Effector memory CD4-positive, alpha-beta T cell (primary cell): ENCODE data around the gene CCDC57.
A peak's percentile ranks its signal among the peaks of the same experiment; 100 is the strongest.

Experiments
- DNase-seq, 3 donors: peaks; one replicate each; pipeline ENCODE4 v3.0.0-alpha.2; 2020
- H3K27ac ChIP-seq: 2 replicates; pipeline ENCODE4 v1.7.0; 2013; ENCODE audit warnings: mild to moderate bottlenecking, low read length, moderate library complexity; ENCODE audit not compliant: insufficient read depth, poor library complexity, severe bottlenecking
- H3K27me3 ChIP-seq: replicated peaks from 2 replicates; pipeline ENCODE4 v1.7.0; 2013; ENCODE audit warnings: mild to moderate bottlenecking, low read length; ENCODE audit not compliant: insufficient read depth, control insufficient read depth, poor library complexity, severe bottlenecking
- H3K36me3 ChIP-seq: 2 replicates; pipeline ENCODE4 v1.7.0; 2013; ENCODE audit warnings: mild to moderate bottlenecking, low read length, moderate library complexity; ENCODE audit not compliant: control insufficient read depth, insufficient read depth
- H3K4me1 ChIP-seq: 2 replicates; pipeline ENCODE4 v1.7.0; 2013; ENCODE audit warnings: low read length, mild to moderate bottlenecking; ENCODE audit not compliant: control insufficient read depth, insufficient read depth, poor library complexity, severe bottlenecking
- H3K4me3 ChIP-seq: 2 replicates; pipeline ENCODE4 v1.7.0; 2013; ENCODE audit warnings: low read length, low read depth, mild to moderate bottlenecking; ENCODE audit not compliant: insufficient read depth, poor library complexity, severe bottlenecking
- H3K9me3 ChIP-seq: 2 replicates; pipeline ENCODE4 v1.7.0; 2013; ENCODE audit warnings: mild to moderate bottlenecking, low read length, moderate library complexity; ENCODE audit not compliant: control insufficient read depth

Gene CCDC57

DNA sequence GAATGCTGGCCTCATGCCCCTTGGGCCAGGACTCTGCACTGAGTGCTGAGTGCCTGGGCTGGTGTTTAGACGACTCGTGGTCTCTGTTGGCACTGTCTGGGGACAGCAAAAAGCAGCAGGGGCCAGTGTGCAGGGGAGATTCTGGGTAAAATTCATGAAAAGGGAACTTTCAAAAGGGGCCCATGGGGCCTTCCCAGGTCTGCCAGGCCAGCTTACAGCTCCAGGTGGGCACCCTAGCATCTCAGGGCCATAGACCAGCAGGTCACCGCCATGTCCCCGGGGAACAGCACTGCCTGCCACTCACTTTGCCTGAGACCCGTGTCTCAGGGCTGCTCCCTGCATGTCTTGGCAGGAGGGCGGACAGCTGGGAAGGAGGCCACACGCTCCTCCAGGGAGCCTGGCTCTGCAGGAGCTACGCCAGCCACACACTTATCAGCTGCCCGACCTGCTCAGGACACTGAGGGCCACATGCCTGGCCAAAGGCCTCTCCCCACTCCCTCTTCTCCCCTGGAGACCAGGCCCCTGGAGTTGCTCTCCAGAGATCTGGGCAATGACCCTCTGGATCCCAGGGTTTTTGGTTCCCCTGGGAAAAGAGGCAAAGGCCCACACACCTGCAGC is 105.8 kb downstream of the CCDC57 start:
- Histone ChIP-seq H3K4me1 (peaks cover 27% of the 10 kb centered on the region), H3K27ac (peak overlapping the region; percentile 76), H3K27me3 (no peaks in the 10 kb centered on the region), H3K4me3 (peak overlapping the region; percentile 64), H3K36me3 (no peaks in the 10 kb centered on the region), H3K9me3 (no peaks in the 10 kb centered on the region)
- no peak for DNase-seq

DNA sequence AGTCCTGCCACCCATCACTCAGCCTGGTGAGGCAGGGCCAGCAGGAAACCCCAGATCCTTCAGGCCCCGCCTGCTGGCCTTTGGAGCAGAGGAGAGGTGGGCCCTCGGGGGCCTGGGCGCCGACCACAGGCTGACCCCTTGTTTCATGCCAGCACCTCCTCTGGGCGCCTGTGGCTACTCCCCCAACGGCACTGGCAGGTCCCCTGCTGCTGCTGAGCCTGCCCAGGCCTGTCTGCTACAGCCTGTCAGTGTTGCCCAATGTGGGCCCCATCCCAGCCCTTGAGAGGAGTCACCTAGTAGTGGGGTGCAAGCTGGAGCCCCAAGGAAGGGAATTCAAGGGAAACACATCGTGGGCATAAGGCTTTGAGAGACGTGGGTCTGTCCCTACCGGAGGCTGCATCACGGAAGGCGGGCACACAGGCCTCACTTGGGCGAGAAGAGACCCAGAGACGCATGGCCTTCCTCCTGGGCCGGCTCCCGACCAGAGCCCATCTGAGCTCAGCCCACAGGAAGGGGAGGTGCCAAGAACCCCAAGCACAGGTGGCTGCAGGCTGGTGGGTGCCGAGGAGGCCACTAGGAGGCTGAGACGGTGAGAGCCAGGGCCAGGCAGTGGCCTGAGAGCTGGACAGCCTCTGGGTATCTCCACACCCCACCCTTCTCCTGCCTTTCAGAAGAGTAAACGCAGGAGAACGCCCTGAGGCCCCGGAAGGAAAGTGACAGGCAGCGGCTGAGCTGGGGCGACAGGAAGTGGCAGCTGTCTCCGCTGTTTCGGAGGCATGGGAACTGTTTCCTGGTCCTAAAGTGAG is 106.6 kb downstream of the CCDC57 start:
- Histone ChIP-seq H3K27me3 (no peaks in the 10 kb centered on the region), H3K4me3 (peak overlapping the region; percentile 64), H3K36me3 (no peaks in the 10 kb centered on the region), H3K4me1 (peaks cover 27% of the 10 kb centered on the region), H3K9me3 (no peaks in the 10 kb centered on the region), H3K27ac (peak overlapping the region; percentile 76)
- DNase-seq: peak; percentile 27 to 48 (median 33)

DNA sequence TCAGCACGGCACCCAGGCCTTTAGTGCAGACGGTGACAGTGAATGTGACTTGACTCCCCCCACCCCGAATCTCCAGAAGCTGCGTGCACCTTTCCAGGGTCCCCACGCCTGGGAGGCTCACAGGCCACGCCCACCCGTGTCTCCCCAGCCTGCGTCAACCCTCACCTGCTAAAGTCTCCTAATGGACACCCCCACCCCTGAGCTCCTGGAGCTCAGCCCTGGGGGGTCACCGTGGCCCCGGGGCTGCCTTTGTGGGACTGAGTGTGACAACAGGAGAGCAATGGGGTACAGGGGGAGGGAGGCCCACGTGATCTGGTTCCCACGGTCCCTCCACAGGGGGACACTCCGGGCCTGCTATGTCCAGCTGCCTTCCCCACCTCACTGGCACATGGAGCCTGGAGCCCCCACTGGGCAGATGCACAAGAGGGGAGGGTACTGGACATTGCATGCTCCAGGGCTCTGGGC is 107.2 kb downstream of the CCDC57 start:
- H3K27ac ChIP-seq: peak overlapping the region; percentile 76

DNA sequence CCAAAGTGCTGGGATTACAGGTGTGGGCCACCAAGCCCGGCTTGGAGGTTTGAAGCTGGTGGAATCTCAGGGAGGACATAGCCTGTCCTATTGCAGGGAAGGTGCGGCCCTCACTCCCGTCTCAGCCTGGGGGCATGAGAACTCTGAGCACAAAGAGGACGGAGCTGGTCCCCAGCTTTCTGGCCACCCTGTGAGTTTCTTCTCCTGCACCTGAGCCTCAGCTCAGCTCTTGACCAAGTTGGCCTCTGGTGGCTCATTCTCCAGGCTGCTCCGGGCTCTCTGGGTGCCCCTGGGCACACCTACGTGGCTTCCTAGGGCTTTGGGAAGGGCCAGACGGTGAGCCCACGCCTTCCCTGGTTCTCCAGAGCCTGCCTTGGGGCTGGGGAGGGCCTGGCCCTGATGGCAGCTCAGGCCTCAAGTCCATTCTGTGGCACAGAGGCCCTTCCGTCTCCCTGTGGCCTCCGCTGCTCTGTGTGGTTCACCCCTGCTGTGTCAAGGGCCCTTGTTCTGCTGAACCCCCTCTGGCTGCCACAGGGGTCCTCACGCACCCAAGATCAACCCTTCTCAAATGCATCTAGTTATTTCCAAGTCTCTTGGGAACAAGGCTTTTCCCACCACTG is 107.7 kb downstream of the CCDC57 start:
- no peak for DNase-seq
- Histone ChIP-seq H3K27me3 (no peaks in the 10 kb centered on the region), H3K4me3 (no peak overlapping the region), H3K9me3 (no peaks in the 10 kb centered on the region), H3K36me3 (no peaks in the 10 kb centered on the region), H3K27ac (no peak overlapping the region), H3K4me1 (peaks cover 27% of the 10 kb centered on the region)

More for the DNA sequence above, 107.2 kb downstream of the CCDC57 start:
- H3K4me1 ChIP-seq: peaks cover 27% of the 10 kb centered on the region
- DNase-seq: no peak
- no peaks in the 10 kb centered on the region for H3K27me3 ChIP-seq
- no peaks in the 10 kb centered on the region for H3K9me3 ChIP-seq
- H3K4me3 ChIP-seq: peak overlapping the region; percentile 64
- no peaks in the 10 kb centered on the region for H3K36me3 ChIP-seq

DNA sequence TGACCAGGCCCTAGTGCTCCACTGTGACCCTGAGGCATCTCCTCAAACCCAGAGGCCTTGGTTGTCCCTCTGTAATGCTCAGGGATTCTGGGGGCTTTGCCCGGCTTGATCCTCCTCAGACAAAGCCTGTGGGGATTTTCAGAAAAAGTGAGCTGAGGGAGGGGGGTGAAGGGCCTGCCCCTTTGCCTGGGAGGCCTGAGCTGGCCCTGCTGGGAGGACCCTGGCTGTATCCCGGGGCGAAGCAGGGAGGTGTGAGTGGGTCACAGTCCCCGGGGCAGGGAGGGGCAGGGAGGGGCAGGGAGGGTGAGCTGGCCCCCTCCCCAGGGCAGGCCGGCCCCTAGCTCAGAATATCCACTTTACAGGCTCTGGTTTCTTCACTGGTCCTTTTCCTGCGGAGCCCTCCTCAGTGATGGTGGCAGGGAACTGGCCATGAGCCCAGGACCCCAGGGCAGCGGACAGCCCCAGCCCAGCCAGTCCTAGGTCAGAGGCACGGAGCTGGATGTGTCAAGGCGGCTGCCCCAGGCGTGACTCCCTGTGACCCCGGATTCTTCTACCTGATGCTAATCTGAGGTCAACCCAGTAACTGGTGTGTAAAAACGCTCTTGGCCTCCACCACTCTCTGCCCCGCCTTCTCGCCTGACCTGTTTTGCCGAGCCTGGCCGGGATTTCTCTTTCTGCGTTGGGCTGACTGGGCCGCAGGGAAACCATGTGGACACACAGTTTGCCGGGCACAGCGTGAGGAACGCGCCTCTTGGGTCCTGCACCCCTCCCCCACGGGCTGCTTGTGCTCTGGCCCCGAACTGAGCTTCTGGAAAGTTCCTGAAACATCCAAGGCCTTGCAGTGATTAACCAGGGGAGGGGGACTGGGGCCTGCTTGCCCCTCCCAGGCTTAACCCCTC is 108.8 kb downstream of the CCDC57 start:
- DNase-seq: no peak
- H3K27ac ChIP-seq: no peak overlapping the region
- no peaks in the 10 kb centered on the region for H3K36me3 ChIP-seq
- no peak overlapping the region for H3K4me3 ChIP-seq
- H3K9me3 ChIP-seq: no peaks in the 10 kb centered on the region
- H3K4me1 ChIP-seq: peaks cover 36% of the 10 kb centered on the region
- H3K27me3 ChIP-seq: no peaks in the 10 kb centered on the region

DNA sequence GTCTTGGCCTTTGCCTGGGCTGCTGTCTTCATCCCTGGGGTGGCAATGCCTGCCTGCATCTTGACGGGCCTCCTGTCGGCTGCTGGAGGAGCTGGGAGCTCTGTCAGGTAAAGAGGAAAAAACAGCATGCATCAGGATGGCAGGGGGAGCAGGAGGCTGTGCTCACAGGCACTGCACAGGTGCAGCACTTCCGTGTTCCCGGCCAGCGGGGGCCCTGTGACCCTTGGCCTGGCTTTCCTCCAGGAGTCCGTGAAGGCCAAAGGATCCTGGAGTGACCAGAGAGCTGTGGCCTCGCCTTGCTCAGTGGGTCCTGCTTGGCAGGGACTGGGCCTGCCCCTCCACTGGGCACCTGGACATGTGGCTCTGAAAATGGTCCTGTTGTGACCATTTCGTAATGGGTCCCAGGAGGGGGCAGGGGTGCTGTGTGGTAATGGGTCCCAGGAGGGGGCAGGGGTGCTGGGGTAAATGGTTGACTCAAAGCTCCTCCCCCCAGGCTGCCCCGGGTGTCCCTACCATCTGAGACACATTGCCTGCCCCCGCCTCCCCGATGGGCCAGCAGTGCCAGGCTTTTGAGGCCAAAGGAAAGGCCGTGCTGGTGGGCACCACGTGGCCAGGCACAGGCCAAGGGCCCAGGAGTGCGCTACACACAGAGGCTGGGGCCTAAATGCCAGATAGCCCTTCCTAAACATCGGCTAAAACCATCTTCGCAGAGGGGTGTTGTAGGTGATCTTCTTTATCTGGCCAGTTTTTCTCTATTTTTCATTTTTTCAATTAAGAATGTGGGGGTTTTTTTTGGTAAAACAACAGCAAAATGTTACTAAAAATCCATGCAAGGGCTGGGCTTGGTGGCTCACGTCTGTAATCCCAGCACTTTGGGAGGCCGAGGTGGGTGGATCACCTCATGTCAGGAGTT is 110.6 kb downstream of the CCDC57 start:
- Histone ChIP-seq H3K27ac (no peak overlapping the region), H3K36me3 (no peaks in the 10 kb centered on the region), H3K9me3 (no peaks in the 10 kb centered on the region), H3K27me3 (no peaks in the 10 kb centered on the region), H3K4me1 (peaks cover 31% of the 10 kb centered on the region), H3K4me3 (no peak overlapping the region)
- DNase-seq: no peak

DNA sequence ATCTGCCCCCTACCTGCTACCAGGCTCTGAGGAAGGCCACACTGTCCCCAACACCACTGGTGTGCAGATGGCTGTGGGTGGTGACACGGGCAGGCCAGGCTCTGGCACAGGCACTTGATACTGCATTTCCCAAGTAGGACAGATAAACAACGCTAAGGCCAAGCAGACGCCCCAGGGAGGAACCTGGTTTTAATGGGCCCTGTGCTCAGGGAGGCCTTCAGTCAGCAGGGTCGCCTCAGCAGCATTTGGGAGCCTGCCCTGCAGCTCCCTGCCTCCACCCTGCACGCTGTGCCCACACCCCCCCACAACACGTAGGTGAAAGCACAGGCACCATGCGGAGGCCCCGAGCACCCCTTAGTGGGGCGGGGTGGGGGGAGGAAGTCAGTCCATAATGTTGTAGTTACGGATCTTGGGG is 111.3 kb downstream of the CCDC57 start:
- DNase-seq: no peak

DNA sequence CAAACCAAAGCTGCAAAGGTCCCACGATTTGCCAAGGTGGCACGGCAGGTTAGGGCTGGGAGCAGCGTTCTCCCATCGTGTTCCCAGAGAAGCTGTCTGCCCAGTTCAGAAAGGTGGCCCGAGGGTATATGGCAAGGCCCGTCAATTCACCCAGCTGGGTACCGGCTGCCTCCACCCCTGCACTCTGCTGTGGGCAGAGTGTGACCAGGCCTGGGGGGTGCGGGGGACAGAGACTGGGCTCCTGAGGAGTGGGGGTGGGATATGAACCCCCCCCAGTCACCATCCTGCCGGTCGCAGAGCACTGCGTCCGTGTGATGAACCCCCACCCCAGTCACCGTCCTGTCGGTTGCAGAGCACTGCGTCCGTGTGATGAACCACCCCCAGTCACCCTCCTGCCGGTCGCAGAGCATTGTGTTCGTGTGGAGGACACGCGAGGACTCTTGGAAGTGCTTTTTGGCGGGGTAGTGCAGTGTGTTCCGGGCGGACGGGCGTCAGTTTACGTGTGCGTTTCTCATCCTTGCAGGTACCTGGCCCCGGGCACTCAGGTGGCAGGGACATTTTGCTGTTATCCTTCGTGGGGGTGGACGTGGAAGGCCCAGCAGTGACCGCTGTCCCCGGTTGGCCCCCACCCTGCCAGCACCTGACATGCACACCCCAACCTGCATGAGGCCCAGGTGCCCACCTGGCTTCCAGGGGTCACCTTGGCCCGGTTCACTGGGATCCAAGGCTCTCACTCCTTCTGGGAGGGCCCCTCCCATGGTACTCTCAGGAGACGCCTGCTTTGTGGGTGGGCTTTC is 111.9 kb downstream of the CCDC57 start:
- Histone ChIP-seq H3K4me1 (peaks cover 23% of the 10 kb centered on the region), H3K27me3 (no peaks in the 10 kb centered on the region), H3K9me3 (no peaks in the 10 kb centered on the region), H3K4me3 (no peak overlapping the region), H3K27ac (no peak overlapping the region), H3K36me3 (peaks cover under 1% of the 10 kb centered on the region)
- DNase-seq: no peak

More for the DNA sequence above, 111.3 kb downstream of the CCDC57 start:
- H3K27ac ChIP-seq: no peak overlapping the region
- H3K27me3 ChIP-seq: no peaks in the 10 kb centered on the region
- peaks cover 29% of the 10 kb centered on the region for H3K4me1 ChIP-seq
- H3K4me3 ChIP-seq: no peak overlapping the region
- H3K36me3 ChIP-seq: no peaks in the 10 kb centered on the region
- no peaks in the 10 kb centered on the region for H3K9me3 ChIP-seq
